ENCODE results near the gene C1orf198.

- no peak for TF ChIP-seq CTCF (IDR thresholded peaks at IDR 0.05; ENCODE audit: control extremely low read depth in 1 of 3, insufficient read depth in 1 of 3, low read depth in 1 of 3, low read length in 3 of 3)
- no peak for TF ChIP-seq ATF2 (IDR thresholded peaks at IDR 0.05; ENCODE audit: low read length)
- TF ChIP-seq POLR2AphosphoS5 (IDR thresholded peaks at IDR 0.05; ENCODE audit: low read depth, low read length), result no peak
- no peak for TF ChIP-seq EZH2 (IDR thresholded peaks at IDR 0.05; ENCODE audit: low read depth, low read length, severe bottlenecking)
- no peak for TF ChIP-seq POLR2A (IDR thresholded peaks at IDR 0.05; ENCODE audit: control extremely low read depth in 1 of 2, low read depth in 2 of 2, low read length in 2 of 2)
- no peak for TF ChIP-seq ATF3 (IDR thresholded peaks at IDR 0.05; ENCODE audit: insufficient read depth, low read depth, low read length)
- TF ChIP-seq RAD21 (IDR thresholded peaks at IDR 0.05 in 1 of 2, conservative IDR thresholded peaks at IDR 0.05 in 1 of 2; ENCODE audit: low read depth in 2 of 2, low read length in 2 of 2), result no peak
- no peak for TF ChIP-seq CHD7 (IDR thresholded peaks at IDR 0.05; ENCODE audit: insufficient replicate concordance, low read length)
- no peak for TF ChIP-seq TAF1 (IDR thresholded peaks at IDR 0.05; ENCODE audit: low read depth, low read length)
These were observed 44.4 kb downstream of the C1orf198 start for GRCh38 chr1:230823931-230824381.
